IMR-90 (cell line): Measurements from ENCODE around the gene MDM2. TPM values are rescaled to one million over a fixed set of nuclear protein-coding genes. Genes with fewer than 3 reads are reported as not detected.
A peak's percentile ranks its signal among the peaks of the same experiment; 100 is the strongest.

ENCODE experiments used
- ATAC-seq: fragments of 200-7000 bp; cut with Tn5 transposase; 2 replicates; pipeline ENCODE4 v1.9.1; 2020; ENCODE audit warnings: low read depth, mild to moderate bottlenecking, moderate library complexity
- BruUV-seq: library from RNA; stranded (reverse); fragments of 400-500 nt; replicated peaks from 2 replicates; lab custom pipeline; 2021; lab: Mats Ljungman, UMichigan
- CTCF ChIA-PET: fragments of 300-600 bp; formaldehyde crosslinking; extraction: SDS; loops from one replicate; lab custom pipeline; 2021; ENCODE audit warnings: antibody characterized with exemption; lab: Yijun Ruan, JAX
- POLR2A ChIA-PET: fragments of 300-600 bp; sonication (Branson Sonifier 250); formaldehyde crosslinking; loops from one replicate; lab custom pipeline; 2022; ENCODE audit warnings: antibody characterized with exemption; ENCODE audit not compliant: unreplicated experiment; lab: Charles Lee
- DNase-seq: peaks from one replicate; pipeline ENCODE4 v3.0.0; 2013
- H2AFZ ChIP-seq: replicated peaks from 2 replicates; pipeline ENCODE3; 2013; ENCODE audit warnings: low read length, mild to moderate bottlenecking; ENCODE audit not compliant: poor library complexity
- H2AK5ac ChIP-seq: 2 replicates; pipeline ENCODE4 v1.6.1; 2013; ENCODE audit warnings: low read depth, low read length, inconsistent platforms
- H2AK9ac ChIP-seq: replicated peaks from 2 replicates; pipeline ENCODE3; 2013; ENCODE audit warnings: mild to moderate bottlenecking, low read depth, low read length, moderate library complexity; ENCODE audit not compliant: poor library complexity
- H2BK120ac ChIP-seq: 2 replicates; pipeline ENCODE4 v1.6.1; 2013; ENCODE audit warnings: low read depth, low read length, inconsistent platforms
- H2BK15ac ChIP-seq: 3 replicates; pipeline ENCODE4 v1.6.1; 2013; ENCODE audit warnings: low read depth, low read length, inconsistent platforms
- H2BK20ac ChIP-seq: 2 replicates; pipeline ENCODE4 v1.6.1; 2013; ENCODE audit warnings: low read depth, mild to moderate bottlenecking, inconsistent platforms, low read length, moderate library complexity
- H2BK5ac ChIP-seq: 2 replicates; pipeline ENCODE4 v1.6.1; 2013; ENCODE audit warnings: mild to moderate bottlenecking, low read depth, low read length, inconsistent platforms; ENCODE audit not compliant: poor library complexity, severe bottlenecking
- H3K14ac ChIP-seq: replicated peaks from 2 replicates; pipeline ENCODE4 v1.6.1; 2013; ENCODE audit warnings: low read depth, low read length, inconsistent platforms
- H3K18ac ChIP-seq: 2 replicates; pipeline ENCODE4 v1.6.1; 2013; ENCODE audit warnings: low read depth, low read length, control low read depth
- H3K23ac ChIP-seq: 2 replicates; pipeline ENCODE4 v1.6.1; 2013; ENCODE audit warnings: low read depth, low read length, inconsistent platforms
- H3K27ac ChIP-seq: 2 replicates; pipeline ENCODE4 v1.5.1; 2013; ENCODE audit warnings: mild to moderate bottlenecking, control low read depth, low read length; ENCODE audit not compliant: insufficient read depth
- H3K27me3 ChIP-seq: 2 replicates; pipeline ENCODE4 v1.6.1; 2013; ENCODE audit warnings: low read length; ENCODE audit not compliant: control insufficient read depth, insufficient read depth
- H3K36me3 ChIP-seq: 2 replicates; pipeline ENCODE4 v1.6.1; 2013; ENCODE audit warnings: low read length, mixed read lengths; ENCODE audit not compliant: control insufficient read depth, insufficient read depth
- H3K4ac ChIP-seq: 2 replicates; pipeline ENCODE4 v1.6.1; 2013; ENCODE audit warnings: low read depth, low read length, inconsistent platforms
- H3K4me1 ChIP-seq: 2 replicates; pipeline ENCODE4 v1.6.1; 2013; ENCODE audit warnings: low read length, mixed read lengths; ENCODE audit not compliant: control insufficient read depth, insufficient read depth
- H3K4me2 ChIP-seq: 2 replicates; pipeline ENCODE4 v1.6.1; 2013; ENCODE audit warnings: low read depth, mild to moderate bottlenecking, control low read depth, low read length, moderate library complexity
- H3K4me3 ChIP-seq: 2 replicates; pipeline ENCODE4 v1.5.1; 2013; ENCODE audit warnings: low read depth, mild to moderate bottlenecking, control low read depth, low read length, moderate library complexity; ENCODE audit not compliant: insufficient read depth
- H3K56ac ChIP-seq: 2 replicates; pipeline ENCODE4 v1.6.1; 2013; ENCODE audit warnings: low read length, inconsistent platforms; ENCODE audit not compliant: insufficient read depth; ENCODE audit errors: extremely low read depth
- H3K79me1 ChIP-seq, 2 experiments: 2 replicates each; pipeline ENCODE4 v1.6.1; 2013; ENCODE audit warnings: low read length in 2 of 2, inconsistent platforms in 1 of 2, low read depth in 1 of 2
- H3K9ac ChIP-seq: 2 replicates; pipeline ENCODE4 v1.6.1; 2013; ENCODE audit warnings: low read depth, low read length, control low read depth
- H3K9me1 ChIP-seq: 2 replicates; pipeline ENCODE4 v1.6.1; 2013; ENCODE audit warnings: low read length, inconsistent platforms; ENCODE audit not compliant: insufficient read depth
- H3K9me3 ChIP-seq: 2 replicates; pipeline ENCODE4 v1.6.1; 2013; ENCODE audit warnings: low read length; ENCODE audit not compliant: control insufficient read depth, insufficient read depth
- H4K20me1 ChIP-seq: 2 replicates; pipeline ENCODE4 v1.6.1; 2013; ENCODE audit warnings: low read length, inconsistent platforms; ENCODE audit not compliant: insufficient read depth
- H4K5ac ChIP-seq: 2 replicates; pipeline ENCODE4 v1.6.1; 2013; ENCODE audit warnings: mild to moderate bottlenecking, low read depth, low read length, control low read depth
- H4K8ac ChIP-seq, 2 experiments: 2 replicates each; pipeline ENCODE4 v1.6.1; 2013; ENCODE audit warnings: low read depth in 2 of 2, low read length in 2 of 2, control low read depth in 1 of 2, inconsistent platforms in 1 of 2
- H4K91ac ChIP-seq: 2 replicates; pipeline ENCODE4 v1.6.1; 2013; ENCODE audit warnings: low read depth, low read length, inconsistent platforms; ENCODE audit not compliant: insufficient read depth
- BHLHE40 ChIP-seq: fragments of 150-350 bp; IDR thresholded peaks from 2 replicates; pipeline ENCODE4 v1.6.1; 2016; ENCODE audit warnings: mild to moderate bottlenecking, low read depth, low read length
- CEBPB ChIP-seq: IDR thresholded peaks from 2 replicates; pipeline ENCODE4 v1.6.1; 2012; ENCODE audit warnings: low read depth, low read length, improper control_type of control experiment
- CHD1 ChIP-seq: IDR thresholded peaks from 2 replicates; pipeline ENCODE4 v1.6.1; 2012; ENCODE audit warnings: low read depth, low read length, improper control_type of control experiment
- CTCF ChIP-seq: conservative IDR thresholded peaks from 2 replicates; pipeline ENCODE4 v1.5.1; 2012; ENCODE audit warnings: mild to moderate bottlenecking, low read depth, low read length, improper control_type of control experiment
- ELK1 ChIP-seq: fragments of 150-350 bp; IDR thresholded peaks from 2 replicates; pipeline ENCODE4 v1.6.1; 2016; ENCODE audit warnings: low read depth, mild to moderate bottlenecking, low read length, moderate library complexity, borderline replicate concordance
- FOS ChIP-seq: fragments of 150-350 bp; IDR thresholded peaks from 2 replicates; pipeline ENCODE4 v1.6.1; 2016; ENCODE audit warnings: low read depth, low read length
- MAFK ChIP-seq: IDR thresholded peaks from 2 replicates; pipeline ENCODE4 v1.6.1; 2012; ENCODE audit warnings: low read depth, low read length, improper control_type of control experiment
- MAZ ChIP-seq: IDR thresholded peaks from 2 replicates; pipeline ENCODE4 v1.6.1; 2012; ENCODE audit warnings: low read depth, mild to moderate bottlenecking, low read length, improper control_type of control experiment, moderate library complexity, borderline replicate concordance
- MXI1 ChIP-seq: IDR thresholded peaks from 2 replicates; pipeline ENCODE4 v1.6.1; 2012; ENCODE audit warnings: low read depth, mild to moderate bottlenecking, low read length, moderate library complexity, borderline replicate concordance
- NFE2L2 ChIP-seq: fragments of 150-350 bp; IDR thresholded peaks from 2 replicates; pipeline ENCODE4 v1.6.1; 2016; ENCODE audit warnings: low read depth, mild to moderate bottlenecking, low read length
- POLR2A ChIP-seq: IDR thresholded peaks from 2 replicates; pipeline ENCODE4 v1.6.1; 2012; ENCODE audit warnings: mild to moderate bottlenecking, low read depth, low read length
- RAD21 ChIP-seq: IDR thresholded peaks from 2 replicates; pipeline ENCODE4 v1.6.1; 2012; ENCODE audit warnings: low read length, improper control_type of control experiment
- RCOR1 ChIP-seq: IDR thresholded peaks from 2 replicates; pipeline ENCODE4 v1.6.1; 2012; ENCODE audit warnings: mild to moderate bottlenecking, low read length, improper control_type of control experiment; ENCODE audit not compliant: insufficient replicate concordance
- RFX5 ChIP-seq: IDR thresholded peaks from 2 replicates; pipeline ENCODE4 v1.8.0; 2012; ENCODE audit warnings: low read depth, mild to moderate bottlenecking, low read length, moderate library complexity
- SMC3 ChIP-seq: fragments of 150-350 bp; IDR thresholded peaks from 2 replicates; pipeline ENCODE4 v1.6.1; 2016; ENCODE audit warnings: low read depth, mild to moderate bottlenecking, antibody characterized with exemption, low read length, moderate library complexity
- USF2 ChIP-seq: fragments of 150-350 bp; IDR thresholded peaks from 2 replicates; pipeline ENCODE4 v1.6.1; 2017; ENCODE audit warnings: mild to moderate bottlenecking, antibody characterized with exemption, low read length, low read depth
- WGBS, 2 experiments: methylation state at CpG; one replicate each; pipeline versions ENCODE4 v1.1.5 to v1.1.7; 2013; ENCODE audit warnings: missing lambda C conversion rate in 2 of 2; ENCODE audit not compliant: insufficient read length in 1 of 2; ENCODE audit errors: extremely low coverage in 2 of 2; 5-methylcytosine and 5-hydroxymethylcytosine counted together
- dilution Hi-C: fragments of 300-500 bp; cut with HindIII; formaldehyde crosslinking; loops from one replicate; pipeline ENCODE4 v1.14.3; 2018; ENCODE audit warnings: low sequenced_read_pairs; ENCODE audit not compliant: unreplicated experiment
- in situ Hi-C: fragments of 300-500 bp; cut with MboI; formaldehyde crosslinking; loops from 3 replicates; pipeline ENCODE4 v1.14.3; 2019; ENCODE audit warnings: low sequenced_read_pairs, inconsistent platforms, mixed read lengths
- intact Hi-C: fragments of 100-400 bp; cut with micrococcal nuclease; formaldehyde crosslinking; loops from 2 replicates; pipeline ENCODE4 v1.10.0; 2022
- polyA plus RNA-seq, 3 experiments: library from polyadenylated mRNA; depleted of rRNA; stranded (reverse); fragments of >200 nt; gene quantifications; 2 replicates each; pipeline ENCODE4 v1.2.3, GENCODE V29; 2012; ENCODE audit warnings: low replicate concordance in 1 of 3
- total RNA-seq: library from RNA; depleted of rRNA; stranded (reverse); fragments of >200 nt; gene quantifications from 2 replicates; pipeline ENCODE4 v1.2.3, GENCODE V29; 2012

The MDM2 gene
- total and polyA plus RNA-seq, 2 of the 4 experiments (the other 2 are of a cell fraction) = 21.9 to 196 TPM

- Histone ChIP-seq H3K9me1 (peaks cover 8% of the 10 kb centered on the region; the same call in 1 of the 2 replicates), H3K9me3 (no peaks in the 10 kb centered on the region), H2AK9ac (no peak overlapping the region), H3K9ac (no peak overlapping the region), H4K8ac (no peak overlapping the region), H3K36me3 (no peaks in the 10 kb centered on the region), H2BK120ac (peak overlapping the region; percentile 3; the same call in 1 of the 2 replicates), H2AK5ac (no peak overlapping the region), H2BK5ac (no peak overlapping the region), H3K23ac (no peak overlapping the region), H3K18ac (no peak overlapping the region; the same call in 1 of the 2 replicates), H4K91ac (no peak overlapping the region), H3K27me3 (no peaks in the 10 kb centered on the region), H4K20me1 (no peaks in the 10 kb centered on the region), H3K4me1 (no peaks in the 10 kb centered on the region; the same call in 1 of the 2 replicates), H3K79me1 (no peaks in the 10 kb centered on the region), H3K4ac (peak overlapping the region; percentile 3; the same call in 1 of the 2 replicates), H3K14ac (no peak overlapping the region), H2BK20ac (0 out of 2 replicates have a peak overlapping the region, but pooled peaks have one; percentile 65), H3K27ac (no peak overlapping the region), H3K4me3 (no peak overlapping the region), H3K56ac (no peak overlapping the region), H3K4me2 (no peak overlapping the region), H4K5ac (no peak overlapping the region), H2AFZ (no peak overlapping the region), H2BK15ac (no peak overlapping the region)
- dilution Hi-C loops (no loop called here), intact Hi-C loops (no loop called here), in situ Hi-C loops (no loop called here)
- no peak for ATAC-seq
- no peak for TF ChIP-seq CHD1
- no peak for TF ChIP-seq MXI1
- no peak for TF ChIP-seq SMC3
- TF ChIP-seq RCOR1 = no peak
- TF ChIP-seq CTCF = no peak
- no peak for TF ChIP-seq ELK1
- TF ChIP-seq RAD21 = no peak
- no peak for TF ChIP-seq CEBPB
- no peak for TF ChIP-seq RFX5
- no peak for TF ChIP-seq MAZ
- no peak for TF ChIP-seq USF2
- no peak for TF ChIP-seq BHLHE40
- TF ChIP-seq NFE2L2 = no peak
- no peak for TF ChIP-seq POLR2A
- no peak for TF ChIP-seq MAFK
- TF ChIP-seq FOS = no peak
- ChIA-PET POLR2A (no interaction called here), CTCF (no interaction called here)
- WGBS, 2 experiments = no CpG with 5 or more reads among the region's 4 CpGs
- DNase-seq = no peak
- BruUV-seq = no TSS peak
Observed at GRCh38 chr12:68793975-68794652, 13.9 kb upstream of the MDM2 start.
